Measurements from ENCODE around the gene AHNAK. TPM values are rescaled to one million over a fixed set of nuclear protein-coding genes. Genes with fewer than 3 reads are reported as not detected.
"Not testable (repeated sequence)": the region's sequence is repeated elsewhere in the genome, so short reads cannot be mapped to it uniquely, and the experiment has no call there.

Gene AHNAK
- total RNA-seq, 1 donor from 2014 or later = 136 TPM

DNA sequence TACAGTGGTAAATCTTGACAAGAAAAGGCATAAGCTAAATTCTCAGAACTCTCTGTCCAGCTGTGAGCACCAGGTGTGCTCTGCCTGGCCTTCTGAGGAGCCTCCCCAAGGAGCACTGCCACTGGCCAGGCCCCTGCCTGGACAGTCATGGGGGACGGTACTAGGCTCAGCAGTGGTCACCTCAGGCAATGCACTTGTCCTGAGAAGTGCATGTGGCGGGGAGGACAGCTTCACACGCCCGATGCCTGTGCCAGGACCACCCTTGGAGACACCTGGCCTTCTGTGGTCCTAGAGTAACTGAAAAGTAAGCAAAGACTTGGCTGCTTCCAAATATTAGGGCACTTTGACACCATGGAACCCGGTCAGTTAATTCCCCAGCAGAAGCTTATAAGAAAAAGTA is 156.4 kb downstream of the AHNAK start:
- H3K36me3 Mint-ChIP-seq (ENCODE audit: low read depth, unreplicated experiment) = peaks cover 4% of the 10 kb centered on the region
- H3K27ac Mint-ChIP-seq (ENCODE audit: unreplicated experiment) = no peak overlapping the region
- TF ChIP-seq, protein P1, sequence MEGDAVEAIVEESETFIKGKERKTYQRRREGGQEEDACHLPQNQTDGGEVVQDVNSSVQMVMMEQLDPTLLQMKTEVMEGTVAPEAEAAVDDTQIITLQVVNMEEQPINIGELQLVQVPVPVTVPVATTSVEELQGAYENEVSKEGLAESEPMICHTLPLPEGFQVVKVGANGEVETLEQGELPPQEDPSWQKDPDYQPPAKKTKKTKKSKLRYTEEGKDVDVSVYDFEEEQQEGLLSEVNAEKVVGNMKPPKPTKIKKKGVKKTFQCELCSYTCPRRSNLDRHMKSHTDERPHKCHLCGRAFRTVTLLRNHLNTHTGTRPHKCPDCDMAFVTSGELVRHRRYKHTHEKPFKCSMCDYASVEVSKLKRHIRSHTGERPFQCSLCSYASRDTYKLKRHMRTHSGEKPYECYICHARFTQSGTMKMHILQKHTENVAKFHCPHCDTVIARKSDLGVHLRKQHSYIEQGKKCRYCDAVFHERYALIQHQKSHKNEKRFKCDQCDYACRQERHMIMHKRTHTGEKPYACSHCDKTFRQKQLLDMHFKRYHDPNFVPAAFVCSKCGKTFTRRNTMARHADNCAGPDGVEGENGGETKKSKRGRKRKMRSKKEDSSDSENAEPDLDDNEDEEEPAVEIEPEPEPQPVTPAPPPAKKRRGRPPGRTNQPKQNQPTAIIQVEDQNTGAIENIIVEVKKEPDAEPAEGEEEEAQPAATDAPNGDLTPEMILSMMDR (IDR thresholded peaks at IDR 0.05; ENCODE audit: unreplicated experiment) = no peak
- no peak for DNase-seq (ENCODE audit: low spot score)
- no peaks in the 10 kb centered on the region for H3K9me3 Mint-ChIP-seq (ENCODE audit: unreplicated experiment)
- peaks cover 2% of the 10 kb centered on the region for H3K27me3 Mint-ChIP-seq (ENCODE audit: unreplicated experiment)
- H3K4me3 Mint-ChIP-seq (ENCODE audit: unreplicated experiment) = no peak overlapping the region
- H3K4me1 Mint-ChIP-seq (ENCODE audit: unreplicated experiment) = peaks cover 4% of the 10 kb centered on the region

DNA sequence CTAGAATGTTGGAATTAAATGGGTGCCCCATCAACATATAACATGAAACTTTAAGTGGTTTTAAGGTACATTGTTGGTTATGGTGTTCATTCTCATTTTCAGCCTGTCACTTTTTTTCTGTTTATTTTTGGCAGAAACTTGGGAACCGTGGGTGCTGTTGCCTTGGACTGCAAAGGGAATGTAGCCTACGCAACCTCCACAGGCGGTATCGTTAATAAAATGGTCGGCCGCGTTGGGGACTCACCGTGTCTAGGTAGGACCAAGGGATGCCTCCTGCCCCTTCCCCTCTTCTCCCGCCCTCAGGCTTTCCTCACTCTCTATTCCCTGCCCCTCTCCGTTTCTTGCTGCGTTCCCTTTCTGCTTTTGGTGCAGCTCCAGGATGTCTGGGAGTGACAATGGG is 157.6 kb downstream of the AHNAK start:
- Mint-ChIP-seq H3K36me3 (ENCODE audit: low read depth, unreplicated experiment) (peaks cover 4% of the 10 kb centered on the region), H3K27me3 (ENCODE audit: unreplicated experiment) (peaks cover 2% of the 10 kb centered on the region), H3K27ac (ENCODE audit: unreplicated experiment) (no peak overlapping the region), H3K9me3 (ENCODE audit: unreplicated experiment) (no peaks in the 10 kb centered on the region), H3K4me3 (ENCODE audit: unreplicated experiment) (no peak overlapping the region), H3K4me1 (ENCODE audit: unreplicated experiment) (no peaks in the 10 kb centered on the region)
- TF ChIP-seq, protein P1 (IDR thresholded peaks at IDR 0.05; ENCODE audit: unreplicated experiment) = no peak
- no peak for DNase-seq (ENCODE audit: low spot score)

DNA sequence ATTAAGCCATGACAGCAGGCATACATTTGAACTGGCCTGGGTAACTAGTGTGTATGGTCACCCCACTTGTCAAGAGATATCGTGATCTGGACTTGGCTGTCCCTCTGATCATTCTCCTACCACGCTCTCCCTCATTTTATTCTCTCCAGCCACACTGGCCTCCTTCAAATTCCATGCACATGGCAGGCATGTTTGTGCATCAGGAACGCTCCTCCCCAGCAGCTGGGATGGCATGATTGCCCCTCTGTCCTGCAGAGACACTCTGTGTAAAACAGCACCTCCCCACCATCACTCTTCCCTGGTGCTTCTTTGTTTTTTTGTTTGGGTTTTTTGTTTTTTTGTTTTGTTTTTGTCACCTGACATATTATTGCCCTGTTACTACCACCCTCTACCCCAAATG is 159.2 kb downstream of the AHNAK start:
- H3K4me3 Mint-ChIP-seq (ENCODE audit: unreplicated experiment) = no peak overlapping the region
- TF ChIP-seq, protein P1 (IDR thresholded peaks at IDR 0.05; ENCODE audit: unreplicated experiment) = no peak
- no peaks in the 10 kb centered on the region for H3K4me1 Mint-ChIP-seq (ENCODE audit: unreplicated experiment)
- H3K36me3 Mint-ChIP-seq (ENCODE audit: low read depth, unreplicated experiment) = peaks cover 4% of the 10 kb centered on the region
- H3K9me3 Mint-ChIP-seq (ENCODE audit: unreplicated experiment) = no peaks in the 10 kb centered on the region
- no peak for DNase-seq (ENCODE audit: low spot score)
- no peak overlapping the region for H3K27ac Mint-ChIP-seq (ENCODE audit: unreplicated experiment)
- H3K27me3 Mint-ChIP-seq (ENCODE audit: unreplicated experiment) = peaks cover 2% of the 10 kb centered on the region

DNA sequence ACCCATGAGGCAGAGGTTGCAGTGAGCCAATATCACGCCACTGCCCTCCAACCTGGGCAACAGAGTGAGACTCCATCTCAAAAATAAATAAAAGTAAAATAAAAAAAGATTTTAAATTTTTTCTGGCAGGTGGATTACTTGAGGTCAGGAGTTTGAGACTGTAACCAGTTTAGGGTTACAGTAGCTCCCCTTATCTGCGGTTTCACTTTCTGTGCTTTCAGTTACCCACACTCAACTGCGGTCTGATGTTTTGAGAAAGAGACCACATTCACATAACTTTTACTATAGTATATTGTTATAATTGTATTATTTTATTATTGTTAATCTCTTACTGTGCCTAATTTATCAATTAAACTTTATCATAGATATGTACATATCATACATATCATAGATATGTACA is 160.5 kb downstream of the AHNAK start:
- H3K4me1 Mint-ChIP-seq (ENCODE audit: unreplicated experiment); H3K36me3 Mint-ChIP-seq (ENCODE audit: low read depth, unreplicated experiment); H3K9me3 Mint-ChIP-seq (ENCODE audit: unreplicated experiment); H3K4me3 Mint-ChIP-seq (ENCODE audit: unreplicated experiment); H3K27me3 Mint-ChIP-seq (ENCODE audit: unreplicated experiment); H3K27ac Mint-ChIP-seq (ENCODE audit: unreplicated experiment); DNase-seq (ENCODE audit: low spot score): not testable (repeated sequence)

DNA sequence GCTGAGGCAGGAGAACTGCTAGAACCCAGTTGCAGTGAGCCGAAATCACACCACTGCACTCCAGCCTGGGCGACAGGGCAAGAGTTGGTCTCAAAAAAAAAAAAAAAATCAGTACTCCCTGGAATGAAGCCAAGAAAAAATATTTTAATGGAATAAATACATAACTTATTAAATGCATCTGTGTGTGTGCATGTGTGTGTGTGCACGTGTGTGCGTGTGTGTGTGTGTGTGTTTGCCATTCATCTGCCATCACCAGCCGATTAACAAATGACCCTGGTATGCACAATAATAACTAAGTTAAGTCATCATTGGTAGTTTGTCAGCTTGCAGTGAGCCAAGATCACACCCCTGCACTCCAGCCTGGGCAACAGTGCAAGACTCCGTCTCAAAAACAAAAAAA is 162.8 kb downstream of the AHNAK start:
- TF ChIP-seq, protein P1 (IDR thresholded peaks at IDR 0.05; ENCODE audit: unreplicated experiment) = no peak
- peaks cover 2% of the 10 kb centered on the region for H3K27me3 Mint-ChIP-seq (ENCODE audit: unreplicated experiment)
- peaks cover 10% of the 10 kb centered on the region for H3K4me1 Mint-ChIP-seq (ENCODE audit: unreplicated experiment)
- no peak overlapping the region for H3K4me3 Mint-ChIP-seq (ENCODE audit: unreplicated experiment)
- H3K36me3 Mint-ChIP-seq (ENCODE audit: low read depth, unreplicated experiment) = no peaks in the 10 kb centered on the region
- DNase-seq (ENCODE audit: low spot score) = no peak
- no peaks in the 10 kb centered on the region for H3K9me3 Mint-ChIP-seq (ENCODE audit: unreplicated experiment)
- no peak overlapping the region for H3K27ac Mint-ChIP-seq (ENCODE audit: unreplicated experiment)

Small RNA genes lying within 50 kb of the gene (microRNA-seq; reads per million reads assigned to microRNA genes)
- gene MIR6747 (ENCODE audit: unreplicated experiment) = 2.6 reads per million, percentile 35 among the genes with 10 or more reads in this experiment

Other genes starting within 250 kb of the AHNAK start
- gene SCGB1D4, start 247.7 kb downstream of the AHNAK start, total RNA-seq (ENCODE audit: unreplicated experiment) = not detected
- gene ASRGL1, start 209.4 kb downstream of the AHNAK start, total RNA-seq (ENCODE audit: unreplicated experiment) = 9.3 TPM
- 0.72 TPM for gene SCGB1A1, start 127.8 kb downstream of the AHNAK start, total RNA-seq (ENCODE audit: unreplicated experiment)
- gene EEF1G, start 27.1 kb upstream of the AHNAK start, total RNA-seq (ENCODE audit: unreplicated experiment) = 1,951 TPM
- 21.2 TPM for gene TUT1, start 44.7 kb upstream of the AHNAK start, total RNA-seq (ENCODE audit: unreplicated experiment)
- gene MTA2, start 55.1 kb upstream of the AHNAK start, total RNA-seq (ENCODE audit: unreplicated experiment) = 157 TPM
- 98.6 TPM for gene EML3, start 66.0 kb upstream of the AHNAK start, total RNA-seq (ENCODE audit: unreplicated experiment)
- gene ROM1, start 66.5 kb upstream of the AHNAK start, total RNA-seq (ENCODE audit: unreplicated experiment) = 2.1 TPM
- gene B3GAT3, start 75.2 kb upstream of the AHNAK start, total RNA-seq (ENCODE audit: unreplicated experiment) = 32.8 TPM
- 383 TPM for gene GANAB, start 99.8 kb upstream of the AHNAK start, total RNA-seq (ENCODE audit: unreplicated experiment)
- gene INTS5, start 106.5 kb upstream of the AHNAK start, total RNA-seq (ENCODE audit: unreplicated experiment) = 24.8 TPM
- gene C11orf98, start 118.4 kb upstream of the AHNAK start, total RNA-seq (ENCODE audit: unreplicated experiment) = 60.1 TPM
- 8.7 TPM for gene CSKMT, start 118.5 kb upstream of the AHNAK start, total RNA-seq (ENCODE audit: unreplicated experiment)
- 4.7 TPM for gene UQCC3, start 124.9 kb upstream of the AHNAK start, total RNA-seq (ENCODE audit: unreplicated experiment)
- 11.2 TPM for gene LBHD1, start 125.5 kb upstream of the AHNAK start, total RNA-seq (ENCODE audit: unreplicated experiment)
- 137 TPM for gene UBXN1, start 132.3 kb upstream of the AHNAK start, total RNA-seq (ENCODE audit: unreplicated experiment)
- 0.44 TPM for gene LRRN4CL, start 142.7 kb upstream of the AHNAK start, total RNA-seq (ENCODE audit: unreplicated experiment)
- gene BSCL2, start 160.6 kb upstream of the AHNAK start, total RNA-seq (ENCODE audit: unreplicated experiment) = 53.6 TPM
- 1.1 TPM for gene GNG3, start 160.9 kb upstream of the AHNAK start, total RNA-seq (ENCODE audit: unreplicated experiment)
- gene HNRNPUL2, start 180.7 kb upstream of the AHNAK start, total RNA-seq (ENCODE audit: unreplicated experiment) = 43.6 TPM
- gene TTC9C, start 181.7 kb upstream of the AHNAK start, total RNA-seq (ENCODE audit: unreplicated experiment) = 38.1 TPM
- gene ZBTB3, start 207.4 kb upstream of the AHNAK start, total RNA-seq (ENCODE audit: unreplicated experiment) = 12.7 TPM
- 93.6 TPM for gene POLR2G, start 214.8 kb upstream of the AHNAK start, total RNA-seq (ENCODE audit: unreplicated experiment)
- gene TAF6L, start 224.6 kb upstream of the AHNAK start, total RNA-seq (ENCODE audit: unreplicated experiment) = 31.0 TPM
- gene TMEM179B, start 240.6 kb upstream of the AHNAK start, total RNA-seq (ENCODE audit: unreplicated experiment) = 26.7 TPM
- 13.9 TPM for gene TMEM223, start 245.2 kb upstream of the AHNAK start, total RNA-seq (ENCODE audit: unreplicated experiment)